ENCODE results near the gene LHFPL3.

Gene LHFPL3

DNA sequence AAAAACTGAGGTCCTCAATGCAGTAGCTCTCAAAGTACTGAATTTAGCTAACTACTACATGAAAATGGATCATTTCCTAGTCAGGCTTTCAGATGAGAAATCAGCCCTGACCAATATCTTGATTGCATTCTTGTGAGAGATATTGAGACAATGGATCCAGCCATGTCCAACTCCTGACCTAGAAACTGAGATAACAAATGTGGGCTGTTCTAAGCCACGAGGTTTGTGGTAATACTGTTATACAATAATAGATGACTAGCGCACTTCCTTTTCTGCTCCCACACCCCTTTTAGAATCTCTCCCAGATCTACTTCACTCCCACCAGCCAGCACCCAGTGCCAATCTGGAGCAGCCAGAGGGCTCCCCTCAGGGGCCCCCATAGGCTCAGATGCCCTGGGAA, 476.3 kb downstream of the LHFPL3 start:
- no peak for TF ChIP-seq CTCF (IDR thresholded peaks at IDR 0.05; ENCODE audit: extremely low read depth, insufficient read depth, missing control alignments)
- no peak for DNase-seq (ENCODE audit: low spot score)
- in situ Hi-C loops (cut with MboI; ENCODE audit: low pct_unique_long_range_greater_than_20kb, low sequenced_read_pairs, unreplicated experiment) = no loop called here

DNA sequence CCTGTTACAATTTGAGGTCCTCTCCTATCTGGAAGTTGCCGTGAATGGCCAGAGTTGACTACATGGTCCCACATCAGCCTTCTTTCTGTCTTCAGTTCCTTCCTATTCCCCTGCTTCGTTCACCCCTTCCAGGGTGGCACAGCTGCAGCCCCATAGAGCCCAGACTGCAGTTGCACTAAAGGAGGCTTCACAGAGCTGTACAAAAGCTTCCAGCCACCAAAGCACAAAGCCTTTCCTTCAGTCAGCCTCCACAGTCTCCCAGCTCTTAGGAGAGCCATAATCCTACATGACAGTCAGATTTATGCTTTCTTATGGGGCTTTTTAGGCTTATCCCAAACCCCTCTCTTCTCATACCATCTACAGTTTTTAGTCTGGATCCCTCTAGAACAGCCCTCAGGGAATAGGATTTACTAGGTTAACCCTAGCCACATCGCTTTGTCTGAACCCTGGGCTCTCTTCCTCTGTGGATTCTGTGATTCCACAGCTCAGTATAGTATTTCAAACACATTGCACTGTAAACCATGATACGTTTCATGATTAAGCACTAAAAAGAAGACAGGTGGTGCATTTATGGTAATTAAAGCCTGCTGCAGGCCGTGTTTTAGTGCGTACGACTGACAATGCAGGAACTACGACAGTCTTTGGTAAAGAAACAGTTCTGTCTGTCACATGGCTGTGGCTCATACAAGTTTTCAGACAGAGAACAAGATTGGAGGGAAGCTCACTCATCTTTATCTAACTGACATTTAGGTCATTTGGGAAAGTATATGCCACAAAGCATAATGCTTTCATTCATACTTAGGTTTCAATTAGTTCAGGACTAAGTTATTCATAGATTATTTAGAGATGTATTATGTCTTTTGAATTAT, 477.3 kb downstream of the LHFPL3 start:
- DNase-seq (ENCODE audit: low spot score) = no peak
- no peak for TF ChIP-seq CTCF (IDR thresholded peaks at IDR 0.05; ENCODE audit: extremely low read depth, insufficient read depth, missing control alignments)
- in situ Hi-C loops (cut with MboI; ENCODE audit: low pct_unique_long_range_greater_than_20kb, low sequenced_read_pairs, unreplicated experiment) = no loop called here

- no peak for DNase-seq (ENCODE audit: low spot score)
- in situ Hi-C loops (cut with MboI; ENCODE audit: low pct_unique_long_range_greater_than_20kb, low sequenced_read_pairs, unreplicated experiment) = no loop called here
- no peak for TF ChIP-seq CTCF (IDR thresholded peaks at IDR 0.05; ENCODE audit: extremely low read depth, insufficient read depth, missing control alignments)
Measured at GRCh38 chr7:104807671-104808070, 479.3 kb downstream of the LHFPL3 start.

GRCh38 chr7:104809906-104810305, 481.5 kb downstream of the LHFPL3 start:
- DNase-seq (ENCODE audit: low spot score) = no peak
- no peak for TF ChIP-seq CTCF (IDR thresholded peaks at IDR 0.05; ENCODE audit: extremely low read depth, insufficient read depth, missing control alignments)
- in situ Hi-C loops (cut with MboI; ENCODE audit: low pct_unique_long_range_greater_than_20kb, low sequenced_read_pairs, unreplicated experiment) = no loop called here

DNA sequence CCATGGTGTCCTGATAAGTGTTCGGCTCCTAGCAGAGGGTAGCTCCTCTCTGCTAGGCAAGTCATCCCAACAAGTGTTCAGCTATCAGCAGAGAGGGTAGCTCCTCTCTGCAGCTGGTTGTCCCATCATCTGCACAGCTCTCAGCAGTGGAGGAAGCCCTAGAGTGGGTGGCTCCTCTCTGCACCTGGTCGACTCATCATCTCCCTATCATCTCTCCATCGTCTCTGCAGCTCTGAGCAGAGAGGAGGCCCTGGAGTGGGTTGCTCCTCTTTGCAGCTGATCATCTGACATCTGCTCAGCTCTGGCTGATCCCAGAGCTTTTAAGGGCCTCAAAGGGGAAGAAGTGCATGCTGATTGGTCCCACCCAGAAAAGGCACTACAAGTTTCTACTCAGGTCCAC, 485.7 kb downstream of the LHFPL3 start:
- in situ Hi-C loops (cut with MboI; ENCODE audit: low pct_unique_long_range_greater_than_20kb, low sequenced_read_pairs, unreplicated experiment) = no loop called here
- no peak for DNase-seq (ENCODE audit: low spot score)
- TF ChIP-seq CTCF (IDR thresholded peaks at IDR 0.05; ENCODE audit: extremely low read depth, insufficient read depth, missing control alignments) = no peak

- DNase-seq (ENCODE audit: low spot score) = no peak
- TF ChIP-seq CTCF (IDR thresholded peaks at IDR 0.05; ENCODE audit: extremely low read depth, insufficient read depth, missing control alignments) = no peak
- in situ Hi-C loops (cut with MboI; ENCODE audit: low pct_unique_long_range_greater_than_20kb, low sequenced_read_pairs, unreplicated experiment) = no loop called here
Measured at GRCh38 chr7:104814671-104815400, 486.4 kb downstream of the LHFPL3 start.

All from GM13977 (cell line).